Activated CD4-positive, alpha-beta T cell treated with anti-CD3 and anti-CD28 coated beads for 4 hours (primary cell): Measurements from ENCODE around the gene PKP1.

Source experiments
- DNase-seq, 2 donors: peaks; one replicate each; pipeline ENCODE4 v3.0.0-alpha.2; 2020

Gene PKP1

DNA sequence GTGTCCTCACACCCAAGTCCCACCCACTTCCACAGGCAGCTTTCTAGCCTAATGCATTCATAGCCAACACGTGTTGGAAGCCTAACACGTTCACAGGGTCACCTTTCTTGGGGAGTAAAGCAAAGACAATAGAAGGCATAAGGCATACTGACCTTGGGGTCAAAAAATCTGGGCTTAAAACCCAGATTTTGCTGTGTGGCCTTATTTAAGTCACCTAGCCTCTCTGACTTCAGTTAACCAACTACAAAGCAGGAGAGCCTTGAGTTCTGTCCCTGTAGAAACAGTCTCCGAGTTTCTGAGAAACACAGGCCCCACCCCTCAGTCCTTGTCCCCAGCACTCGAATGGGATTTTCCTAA lies 92.8 kb downstream of the PKP1 start:
- DNase-seq = no peak

- DNase-seq = no peak
Measured at GRCh38 chr1:201376464-201377374, 93.4 kb downstream of the PKP1 start.

- DNase-seq = no peak
Measured at GRCh38 chr1:201377611-201378092, 94.3 kb downstream of the PKP1 start, which contains the start of gene TNNT2. TNNT2 (minus strand) TSS chr1:201377680; CDS start chr1:201373254, 4,426 bp downstream.

GRCh38 chr1:201378804-201379203 lies 95.5 kb downstream of the PKP1 start:
- no peak for DNase-seq

- no peak for DNase-seq
Measured at GRCh38 chr1:201379733-201380242, 96.5 kb downstream of the PKP1 start.

DNA sequence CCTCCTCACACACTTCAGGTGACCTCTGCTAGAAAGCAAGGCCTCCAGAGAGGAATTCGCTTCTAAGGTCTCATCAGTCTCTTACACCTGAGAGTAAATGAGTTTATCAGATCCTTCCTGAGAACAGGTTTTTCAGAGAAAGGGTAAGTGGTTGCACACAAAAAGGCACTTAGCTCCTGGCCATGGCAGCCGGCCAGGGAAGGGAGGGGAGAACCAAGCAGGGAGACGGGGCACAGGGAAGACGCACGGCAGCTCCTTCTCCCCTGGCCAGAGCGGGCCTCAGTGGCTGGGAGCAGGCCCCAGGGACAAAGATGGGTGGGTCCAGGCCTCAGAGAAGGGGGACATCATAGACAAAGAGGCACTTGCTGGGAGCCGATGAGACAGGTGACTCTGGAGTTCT lies 97.8 kb downstream of the PKP1 start:
- DNase-seq = no peak
